HepG2 (cell line): ENCODE data around the gene CELF5. TPM values are rescaled to one million over a fixed set of nuclear protein-coding genes. Genes with fewer than 3 reads are reported as not detected.

Experiments used
- HES4 ChIP-seq: sonication (generic); formaldehyde crosslinking; IDR thresholded peaks from 2 replicates; pipeline ENCODE4 v1.9.0; 2021; ENCODE audit warnings: mild to moderate bottlenecking, missing genetic modification reagents, borderline replicate concordance
- KLF12 ChIP-seq: sonication (generic); formaldehyde crosslinking; IDR thresholded peaks from 2 replicates; pipeline ENCODE4 v1.4.0; 2020; ENCODE audit warnings: missing genetic modification reagents, borderline replicate concordance
- MEIS2 ChIP-seq: sonication (generic); formaldehyde crosslinking; IDR thresholded peaks from 2 replicates; pipeline ENCODE4 v1.9.0; 2021; ENCODE audit warnings: mild to moderate bottlenecking, missing genetic modification reagents
- PAWR ChIP-seq: sonication (generic); formaldehyde crosslinking; IDR thresholded peaks from 2 replicates; pipeline ENCODE4 v1.4.0; 2020; ENCODE audit warnings: missing genetic modification reagents, mild to moderate bottlenecking, borderline replicate concordance
- SSRP1 ChIP-seq: IDR thresholded peaks from 2 replicates; pipeline ENCODE4 v1.6.1; 2016; ENCODE audit warnings: control low read depth
- TEAD3 ChIP-seq: optimal IDR thresholded peaks from 2 replicates; pipeline ENCODE3; 2016; ENCODE audit warnings: borderline replicate concordance
- ZFP1 ChIP-seq: IDR thresholded peaks from 2 replicates; pipeline ENCODE4 v1.6.1; 2016
- ZFY ChIP-seq: sonication (generic); formaldehyde crosslinking; IDR thresholded peaks from 2 replicates; pipeline ENCODE4 v1.4.0; 2020; ENCODE audit warnings: missing genetic modification reagents
- ZNF557 ChIP-seq: sonication (generic); formaldehyde crosslinking; IDR thresholded peaks from 2 replicates; pipeline ENCODE4 v1.4.0; 2020; ENCODE audit warnings: missing genetic modification reagents
- ZNF784 ChIP-seq: sonication (generic); formaldehyde crosslinking; IDR thresholded peaks from 2 replicates; pipeline ENCODE4 v1.5.1; 2020; ENCODE audit warnings: missing genetic modification reagents, mild to moderate bottlenecking, borderline replicate concordance
- ZNF800 ChIP-seq: sonication (generic); formaldehyde crosslinking; IDR thresholded peaks from 2 replicates; pipeline ENCODE4 v1.4.0; 2020; ENCODE audit warnings: missing genetic modification reagents
- polyA plus RNA-seq, 8 experiments: library from polyadenylated mRNA; depleted of rRNA in 3 of 8; stranded (reverse) in 7 of 8; unstranded in 1 of 8; fragments of >200 nt; fragmentation: Illumina TruSeq in 4 of 8; extraction: Trizol in 4 of 8; gene quantifications; 2 replicates each; pipeline versions ENCODE4 v1.2.1 to v1.2.3, GENCODE V29; 2011 to 2016; ENCODE audit warnings: low read depth in 4 of 8, missing spikeins in 1 of 8, mixed read lengths in 1 of 8; ENCODE audit not compliant: insufficient read depth in 1 of 8
- total RNA-seq, 5 experiments: library from RNA; depleted of rRNA; stranded (reverse); fragments of >200 nt; fragmentation: Illumina TruSeq; extraction: Trizol; gene quantifications; 2 replicates each; pipeline ENCODE4 v1.2.3, GENCODE V29; 2016; ENCODE audit warnings: low read depth in 1 of 5
- TF ChIP-seq, protein P1 (sequence below): sonication (generic); formaldehyde crosslinking; IDR thresholded peaks from 2 replicates; pipeline ENCODE4 v1.4.0; 2020; ENCODE audit warnings: missing genetic modification reagents
- TF ChIP-seq, protein P2 (sequence below): sonication (generic); formaldehyde crosslinking; IDR thresholded peaks from 2 replicates; pipeline ENCODE4 v1.5.1; 2020; ENCODE audit warnings: mild to moderate bottlenecking, moderate library complexity, missing genetic modification reagents

CELF5 gene
- total and polyA plus RNA-seq, 2 of the 13 experiments (the other 11 are each of a cell fraction or from before 2014, with no cell fraction given), result 0.31 to 0.84 TPM

- TF ChIP-seq ZNF800 (CRISPR knock-in tag) (no peak), MEIS2 (no peak), KLF12 (CRISPR knock-in tag) (no peak), TEAD3 (CRISPR knock-in tag) (no peak), ZNF557 (no peak), HES4 (CRISPR knock-in tag) (0 out of 2 replicates have a peak, but pooled peaks have one; percentile 25), ZNF784 (CRISPR knock-in tag) (0 out of 2 replicates have a peak, but pooled peaks have one; percentile 34), ZFP1 (CRISPR knock-in tag) (no peak), SSRP1 (CRISPR knock-in tag) (no peak), PAWR (CRISPR knock-in tag) (no peak), ZFY (CRISPR knock-in tag) (peak; percentile 68)
- TF ChIP-seq, protein P1, sequence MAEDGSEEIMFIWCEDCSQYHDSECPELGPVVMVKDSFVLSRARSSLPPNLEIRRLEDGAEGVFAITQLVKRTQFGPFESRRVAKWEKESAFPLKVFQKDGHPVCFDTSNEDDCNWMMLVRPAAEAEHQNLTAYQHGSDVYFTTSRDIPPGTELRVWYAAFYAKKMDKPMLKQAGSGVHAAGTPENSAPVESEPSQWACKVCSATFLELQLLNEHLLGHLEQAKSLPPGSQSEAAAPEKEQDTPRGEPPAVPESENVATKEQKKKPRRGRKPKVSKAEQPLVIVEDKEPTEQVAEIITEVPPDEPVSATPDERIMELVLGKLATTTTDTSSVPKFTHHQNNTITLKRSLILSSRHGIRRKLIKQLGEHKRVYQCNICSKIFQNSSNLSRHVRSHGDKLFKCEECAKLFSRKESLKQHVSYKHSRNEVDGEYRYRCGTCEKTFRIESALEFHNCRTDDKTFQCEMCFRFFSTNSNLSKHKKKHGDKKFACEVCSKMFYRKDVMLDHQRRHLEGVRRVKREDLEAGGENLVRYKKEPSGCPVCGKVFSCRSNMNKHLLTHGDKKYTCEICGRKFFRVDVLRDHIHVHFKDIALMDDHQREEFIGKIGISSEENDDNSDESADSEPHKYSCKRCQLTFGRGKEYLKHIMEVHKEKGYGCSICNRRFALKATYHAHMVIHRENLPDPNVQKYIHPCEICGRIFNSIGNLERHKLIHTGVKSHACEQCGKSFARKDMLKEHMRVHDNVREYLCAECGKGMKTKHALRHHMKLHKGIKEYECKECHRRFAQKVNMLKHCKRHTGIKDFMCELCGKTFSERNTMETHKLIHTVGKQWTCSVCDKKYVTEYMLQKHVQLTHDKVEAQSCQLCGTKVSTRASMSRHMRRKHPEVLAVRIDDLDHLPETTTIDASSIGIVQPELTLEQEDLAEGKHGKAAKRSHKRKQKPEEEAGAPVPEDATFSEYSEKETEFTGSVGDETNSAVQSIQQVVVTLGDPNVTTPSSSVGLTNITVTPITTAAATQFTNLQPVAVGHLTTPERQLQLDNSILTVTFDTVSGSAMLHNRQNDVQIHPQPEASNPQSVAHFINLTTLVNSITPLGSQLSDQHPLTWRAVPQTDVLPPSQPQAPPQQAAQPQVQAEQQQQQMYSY, result no peak
- TF ChIP-seq, protein P2, sequence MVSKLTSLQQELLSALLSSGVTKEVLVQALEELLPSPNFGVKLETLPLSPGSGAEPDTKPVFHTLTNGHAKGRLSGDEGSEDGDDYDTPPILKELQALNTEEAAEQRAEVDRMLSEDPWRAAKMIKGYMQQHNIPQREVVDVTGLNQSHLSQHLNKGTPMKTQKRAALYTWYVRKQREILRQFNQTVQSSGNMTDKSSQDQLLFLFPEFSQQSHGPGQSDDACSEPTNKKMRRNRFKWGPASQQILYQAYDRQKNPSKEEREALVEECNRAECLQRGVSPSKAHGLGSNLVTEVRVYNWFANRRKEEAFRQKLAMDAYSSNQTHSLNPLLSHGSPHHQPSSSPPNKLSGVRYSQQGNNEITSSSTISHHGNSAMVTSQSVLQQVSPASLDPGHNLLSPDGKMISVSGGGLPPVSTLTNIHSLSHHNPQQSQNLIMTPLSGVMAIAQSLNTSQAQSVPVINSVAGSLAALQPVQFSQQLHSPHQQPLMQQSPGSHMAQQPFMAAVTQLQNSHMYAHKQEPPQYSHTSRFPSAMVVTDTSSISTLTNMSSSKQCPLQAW (CRISPR knock-in tag), result no peak
These were observed 60.5 kb downstream of the CELF5 start (continued) for GRCh38 chr19:3284759-3285646.
